NCI-H82 treated with DMSO at 0.1 percent for 48 hours (cell line): ENCODE measurements around the gene CCDC122.
A peak's percentile ranks its signal among the peaks of the same experiment; 100 is the strongest.
"Not testable (repeated sequence)": the region's sequence is repeated elsewhere in the genome, so short reads cannot be mapped to it uniquely, and the experiment has no call there.

Experiments
- DNase-seq: peaks from one replicate; lab custom pipeline; 2025; ENCODE audit not compliant: unreplicated experiment; lab: John Stamatoyannopoulos, UW

Gene CCDC122

DNA sequence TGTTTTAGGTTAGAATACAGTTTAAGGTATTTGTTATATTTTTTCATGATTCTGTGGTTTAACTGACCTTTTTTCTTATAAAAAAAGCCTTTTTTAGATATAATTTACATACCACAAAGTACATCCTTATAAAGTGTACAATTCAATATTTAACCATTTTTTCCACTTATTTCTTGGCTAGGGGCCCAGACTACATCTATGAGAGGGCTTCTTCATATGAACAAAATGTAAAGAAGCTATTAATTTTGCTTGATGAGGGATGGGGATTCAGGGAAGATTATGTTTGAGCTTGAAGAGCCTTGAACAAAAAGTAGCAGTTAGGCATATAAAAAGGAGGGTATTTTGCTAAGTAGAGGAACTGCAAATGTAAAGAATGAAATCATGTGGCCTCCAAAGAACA lies 2.2 kb downstream of the CCDC122 start:
- DNase-seq = no peak

DNA sequence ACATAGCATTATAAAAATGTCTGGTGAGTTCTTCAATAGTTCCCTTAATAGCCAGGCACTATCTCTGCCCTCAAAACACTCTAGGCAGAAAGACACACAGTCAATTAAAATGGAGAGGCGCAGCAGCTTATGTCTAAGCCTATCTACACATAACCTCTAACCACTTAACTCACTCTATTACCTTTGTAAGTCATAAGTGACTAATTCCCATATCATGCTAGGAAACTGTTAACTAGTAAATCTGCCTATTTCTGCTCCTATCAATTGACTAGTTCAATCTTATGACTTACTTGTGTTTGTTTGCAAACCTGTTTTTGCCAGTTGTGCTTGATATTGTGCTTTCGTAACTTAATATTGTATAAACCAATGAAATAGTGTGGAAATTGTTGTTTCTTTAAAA lies 3.2 kb downstream of the CCDC122 start:
- no peak for DNase-seq

DNA sequence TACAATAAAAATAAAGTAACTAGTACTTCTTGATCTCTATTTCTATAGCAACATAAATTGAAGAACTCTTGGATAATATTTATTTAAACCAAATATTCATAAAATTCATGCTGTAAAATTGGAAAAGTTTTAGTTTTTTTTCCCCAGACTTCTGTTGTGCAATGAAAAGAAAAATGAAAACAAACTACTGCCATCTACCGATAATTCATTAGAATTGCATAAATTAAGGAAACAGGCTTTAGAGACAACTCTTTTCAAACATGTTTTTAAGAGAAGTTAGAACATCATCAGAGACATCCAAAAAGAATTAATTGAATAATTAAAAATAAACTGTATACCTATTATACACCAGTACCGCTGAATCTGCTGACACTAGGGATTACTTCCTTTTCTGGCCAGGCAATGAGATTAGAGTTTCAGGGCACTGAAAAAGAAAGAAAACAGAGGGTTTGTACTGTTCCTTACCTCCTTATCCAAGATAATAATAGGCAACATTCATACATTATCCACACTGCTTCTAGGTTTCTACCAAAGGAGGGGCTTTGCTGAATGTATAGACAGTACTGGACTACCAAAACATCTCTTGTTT lies 4.9 kb downstream of the CCDC122 start:
- peak; percentile 58 for DNase-seq

DNA sequence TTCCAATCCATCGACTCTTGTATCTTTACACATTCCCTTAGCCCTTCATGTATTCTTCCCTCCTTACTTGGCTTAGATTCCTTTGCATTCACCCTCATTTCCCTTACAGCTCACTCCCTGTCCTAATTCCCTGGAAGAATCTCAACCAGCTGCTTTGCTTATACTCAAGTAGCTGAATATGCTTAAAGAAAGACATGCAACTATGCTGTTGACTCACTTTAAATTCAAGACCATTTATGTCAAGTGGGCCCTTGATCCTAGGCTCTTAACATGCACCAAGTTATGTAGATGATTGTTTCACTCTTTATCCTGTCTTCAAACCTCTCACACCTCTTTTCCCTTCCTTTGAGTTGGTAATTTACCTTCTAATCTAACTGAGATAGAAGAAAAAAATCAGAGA lies 7.4 kb downstream of the CCDC122 start:
- no peak for DNase-seq

DNA sequence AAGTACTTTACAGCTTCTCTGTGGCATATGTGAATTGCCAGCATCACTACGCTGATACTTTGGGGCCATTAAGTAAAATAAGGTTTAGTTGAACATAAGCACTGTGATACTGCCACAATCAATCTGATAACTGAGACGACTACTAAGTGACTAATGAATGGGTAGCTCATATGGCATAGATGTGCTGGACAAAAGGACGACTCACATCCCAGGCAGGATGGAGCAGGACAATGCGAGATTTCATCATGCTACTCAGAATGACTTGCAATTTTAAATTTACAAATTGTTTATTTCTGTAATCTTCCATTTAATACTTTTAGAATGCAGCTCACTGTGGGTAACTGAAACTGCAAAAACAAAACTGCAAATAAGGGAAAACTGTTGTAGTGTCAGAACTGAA lies 13.6 kb downstream of the CCDC122 start:
- DNase-seq = no peak

DNA sequence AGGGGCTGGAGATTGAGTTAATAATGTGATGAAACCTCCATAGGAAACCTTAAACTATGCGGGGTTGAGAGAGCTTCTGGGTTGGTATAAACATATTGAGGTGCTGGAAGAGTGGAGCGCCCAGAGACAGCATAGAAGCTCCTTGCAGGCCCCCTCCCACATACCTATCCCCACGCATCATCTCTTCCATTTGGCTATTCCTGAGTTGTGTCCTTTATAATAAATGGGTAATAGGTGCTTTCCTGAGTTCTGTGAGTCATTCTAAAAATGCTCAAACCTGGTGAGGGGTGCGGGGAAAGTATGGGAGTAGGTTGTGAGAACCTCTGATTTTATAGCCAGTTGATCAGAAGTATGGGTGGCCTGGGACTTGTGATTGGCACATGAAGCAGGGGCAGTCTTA lies 14.6 kb downstream of the CCDC122 start:
- DNase-seq = no peak

GRCh38 chr13:43861863-43862262 lies 17.7 kb downstream of the CCDC122 start:
- no peak for DNase-seq

DNA sequence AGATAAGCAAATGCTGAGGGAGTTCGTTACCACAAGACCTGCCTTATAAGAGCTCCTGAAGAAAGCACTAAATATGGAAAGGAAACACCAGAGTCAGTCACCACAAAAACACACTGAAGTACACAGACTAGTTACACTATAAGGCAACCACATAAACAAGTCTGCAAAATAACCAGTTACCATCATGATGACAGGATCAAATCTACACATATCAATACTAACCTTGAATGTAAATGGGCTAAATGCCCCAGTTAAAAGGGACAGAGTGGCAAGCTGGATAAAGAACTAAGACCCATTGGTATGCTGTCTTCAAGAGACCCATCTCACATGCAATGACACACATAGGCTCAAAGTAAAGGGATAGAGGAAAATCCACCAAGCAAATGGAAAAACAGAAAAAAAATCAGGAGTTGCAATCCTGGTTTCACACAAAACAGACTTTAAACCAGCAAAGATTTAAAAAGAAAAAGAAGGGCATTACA lies 26.6 kb downstream of the CCDC122 start:
- DNase-seq = no peak

DNA sequence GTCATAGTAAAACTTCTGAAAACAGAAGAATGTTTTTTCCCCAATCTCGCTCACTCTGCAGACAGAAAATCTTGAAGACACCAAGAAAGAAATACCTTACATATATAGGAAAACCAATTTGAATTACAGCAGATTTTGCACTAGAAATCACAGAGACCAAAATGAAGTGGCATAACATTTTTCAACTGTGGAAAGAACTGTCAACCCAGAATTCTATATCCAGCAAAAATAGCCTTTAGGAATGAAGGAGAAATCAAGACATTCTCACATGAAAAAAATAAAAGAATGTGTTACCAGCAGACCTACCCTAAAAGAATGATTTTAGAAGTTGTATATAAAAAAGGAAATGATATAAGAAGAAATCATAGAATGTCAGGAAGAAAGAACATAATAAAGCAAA lies 28.7 kb downstream of the CCDC122 start:
- no peak for DNase-seq

GRCh38 chr13:43848001-43848649 lies 31.4 kb downstream of the CCDC122 start:
- no peak for DNase-seq

- DNase-seq = no peak
Measured at GRCh38 chr13:43846496-43847158, 32.9 kb downstream of the CCDC122 start.

DNA sequence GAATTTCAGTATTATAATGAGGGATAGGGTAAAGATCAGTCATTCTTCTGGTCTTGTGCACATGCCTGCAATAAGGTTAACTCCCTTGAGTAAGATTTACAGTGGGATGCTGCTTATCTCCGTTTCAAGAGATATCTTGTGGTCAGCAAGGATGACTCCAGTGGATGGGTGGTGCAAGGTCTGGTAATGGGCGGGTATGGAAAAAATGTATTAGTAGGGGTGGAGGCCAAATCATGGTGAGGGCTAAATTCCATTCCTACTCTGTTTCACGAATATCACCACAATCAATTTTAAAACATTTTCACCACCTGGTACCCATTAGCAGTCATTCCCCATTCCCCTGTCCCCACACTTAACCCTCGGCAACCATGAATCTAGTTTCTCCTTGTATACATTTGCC lies 40.6 kb downstream of the CCDC122 start:
- no peak for DNase-seq

DNA sequence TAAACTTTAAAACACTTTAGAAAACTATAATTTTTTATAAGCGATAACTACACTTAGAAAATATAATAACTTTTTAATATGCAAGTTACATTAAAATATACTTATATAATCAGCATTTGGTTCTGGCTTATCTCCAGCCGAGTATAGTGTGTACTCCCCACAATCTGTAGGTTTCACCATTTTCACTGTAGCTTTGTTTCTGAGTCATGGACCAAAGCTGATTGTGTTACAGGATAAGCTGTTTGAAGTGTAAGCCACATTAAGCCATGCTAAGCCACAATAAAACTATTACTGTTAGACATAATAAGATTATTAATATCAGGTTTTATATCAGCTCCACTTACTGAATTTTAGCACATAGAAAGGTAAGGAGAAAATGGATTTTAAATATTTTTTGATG lies 43.8 kb downstream of the CCDC122 start:
- DNase-seq = peak; percentile 96

- no peak for DNase-seq
Measured at GRCh38 chr13:43831088-43831487, 48.5 kb downstream of the CCDC122 start.

GRCh38 chr13:43830497-43830881 lies 49.1 kb downstream of the CCDC122 start:
- no peak for DNase-seq

DNA sequence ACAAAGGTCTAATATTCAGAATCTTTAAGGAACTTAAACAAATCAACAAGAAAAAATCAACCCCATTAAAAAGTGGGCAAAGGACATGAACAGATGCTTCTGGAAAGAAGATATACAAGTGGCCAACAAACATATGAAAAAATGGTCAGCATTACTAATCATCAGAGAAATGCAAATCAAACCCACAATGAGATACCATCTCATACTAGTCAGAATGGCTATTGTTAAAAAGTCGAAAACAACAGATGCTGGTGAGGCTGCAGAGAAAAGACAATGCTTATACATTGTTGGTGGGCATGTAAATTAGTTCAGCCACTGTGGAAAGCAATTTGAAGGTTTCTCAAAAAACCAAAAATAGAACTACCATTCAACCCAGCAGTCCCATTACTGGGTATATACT lies 54.9 kb downstream of the CCDC122 start:
- not testable (repeated sequence) for DNase-seq

- DNase-seq = no peak
Measured at GRCh38 chr13:43822969-43823368, 56.6 kb downstream of the CCDC122 start.

- DNase-seq = no peak
Measured at GRCh38 chr13:43816401-43816889, 63.1 kb downstream of the CCDC122 start.

DNA sequence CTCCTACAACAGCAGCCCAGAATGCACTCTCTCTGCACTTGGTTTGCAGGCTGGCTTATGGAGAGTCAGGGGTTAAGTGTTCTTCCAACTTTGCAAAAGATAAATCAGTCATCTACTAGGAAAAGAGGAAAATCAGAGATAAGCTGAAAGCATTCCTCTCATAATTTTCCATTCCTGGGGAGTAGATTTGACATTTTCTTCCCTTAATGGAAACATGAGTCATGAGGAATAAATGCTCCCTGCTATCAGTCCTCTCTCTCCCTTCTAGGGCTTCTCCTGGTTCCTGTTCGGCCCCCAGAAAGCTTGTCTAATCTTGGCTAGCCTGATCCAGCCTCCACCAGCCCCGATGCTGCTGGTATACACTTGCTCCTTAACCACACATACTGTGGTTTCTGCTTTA lies 64.3 kb downstream of the CCDC122 start:
- DNase-seq = no peak

GRCh38 chr13:43808676-43809075 lies 70.9 kb downstream of the CCDC122 start:
- DNase-seq = no peak

- DNase-seq = no peak
Measured at GRCh38 chr13:43805681-43806128, 73.8 kb downstream of the CCDC122 start.

DNA sequence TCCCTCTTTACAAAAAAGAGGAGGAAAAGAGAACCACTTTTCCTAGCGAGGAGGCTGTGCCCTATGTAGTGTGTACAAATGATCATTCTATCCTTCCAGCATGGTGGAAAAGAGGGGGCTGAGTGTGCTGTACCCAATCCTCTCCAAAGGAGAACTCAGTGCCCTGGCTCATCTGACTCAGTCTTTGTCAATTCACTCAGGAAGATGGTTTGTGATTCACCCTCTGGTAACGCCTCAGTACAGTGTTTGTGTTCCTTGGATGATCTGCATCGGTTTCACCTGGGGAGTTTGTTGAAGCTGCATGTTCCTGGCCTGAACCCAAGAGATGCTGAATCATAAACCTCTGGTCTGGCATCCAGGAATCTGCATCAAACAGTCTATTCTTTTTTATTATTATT lies 74.5 kb downstream of the CCDC122 start:
- DNase-seq = no peak
